K562 (cell line): ENCODE measurements around the gene NTSR1. TPM values are rescaled to one million over a fixed set of nuclear protein-coding genes. Genes with fewer than 3 reads are reported as not detected.

ENCODE experiments used
- CUX1 ChIP-seq: fragments of 200-800 bp; sonication (Bioruptor generic); IDR thresholded peaks from 2 replicates; pipeline ENCODE4 v1.6.1; 2016; ENCODE audit warnings: missing genetic modification characterization, missing compliant biosample characterization
- MGA ChIP-seq: fragments of 450-650 bp; IDR thresholded peaks from 2 replicates; pipeline ENCODE4 v1.6.1; 2016; ENCODE audit warnings: mild to moderate bottlenecking, moderate library complexity
- NR4A1 ChIP-seq, 2 experiments: fragments of 250-450 bp in 1 of 2; fragments of 450-650 bp in 1 of 2; sonication (Bioruptor Pico) in 1 of 2; IDR thresholded peaks; 2 replicates each; pipeline versions ENCODE4 v1.4.0 to v1.6.1; 2016 to 2020; ENCODE audit warnings: mild to moderate bottlenecking in 2 of 2, missing compliant biosample characterization in 1 of 2, missing genetic modification characterization in 1 of 2, moderate library complexity in 1 of 2
- SP2 ChIP-seq: IDR thresholded peaks from 2 replicates; pipeline ENCODE4 v1.6.1; 2011; ENCODE audit warnings: mild to moderate bottlenecking, low read depth, low read length, moderate library complexity; ENCODE audit not compliant: poor library complexity, severe bottlenecking; ENCODE audit errors: extremely low read depth
- TCF7 ChIP-seq: sonication (generic); IDR thresholded peaks from 2 replicates; pipeline ENCODE4 v1.6.1; 2016; ENCODE audit warnings: antibody characterized with exemption, borderline replicate concordance
- UBTF ChIP-seq, 2 experiments: IDR thresholded peaks; 2 replicates each; pipeline ENCODE4 v1.6.1; 2012; ENCODE audit warnings: improper control_type of control experiment in 2 of 2, low read depth in 2 of 2, low read length in 2 of 2, borderline replicate concordance in 1 of 2
- ZNF311 ChIP-seq: fragments of 250-450 bp; sonication (Bioruptor Pico); IDR thresholded peaks from 2 replicates; pipeline ENCODE4 v1.4.0; 2020; ENCODE audit warnings: mild to moderate bottlenecking, moderate library complexity
- ZNF766 ChIP-seq: fragments of 200-800 bp; sonication (Bioruptor generic); conservative IDR thresholded peaks from 2 replicates; pipeline ENCODE4 v1.6.1; 2016; ENCODE audit warnings: missing genetic modification characterization, missing compliant biosample characterization
- polyA plus RNA-seq, 8 experiments: library from polyadenylated mRNA; depleted of rRNA in 4 of 8; stranded (reverse) in 5 of 8; unstranded in 3 of 8; fragments of >200 nt; fragmentation: Nextera tagmentation in 2 of 8; fragmentation: Illumina TruSeq in 1 of 8; extraction: Ambion mirVana in 2 of 8; extraction: Trizol in 1 of 8; gene quantifications; 2 replicates each; pipeline versions ENCODE4 v1.2.1 to v1.2.3, GENCODE V29; 2011 to 2014; ENCODE audit warnings: inconsistent platforms in 1 of 8, missing spikeins in 1 of 8
- total RNA-seq, 7 experiments: library from RNA; depleted of rRNA in 6 of 7; stranded (reverse); fragments of >200 nt in 6 of 7; fragmentation: Illumina TruSeq in 2 of 7; extraction: Trizol in 2 of 7; gene quantifications; 2 replicates each; pipeline versions ENCODE4 v1.2.1 to v1.2.3, GENCODE V29; 2011 to 2021; ENCODE audit warnings: low replicate concordance in 1 of 7

NTSR1 gene
- total and polyA plus RNA-seq, 9 of the 15 experiments (the other 6 are each of a cell fraction or from before 2014, with no cell fraction given): 0.04 to 0.40 (median 0.13) TPM; not detected in 3

GRCh38 chr20:62793757-62794006 is 85.0 kb downstream of the NTSR1 start (continued):
- TF ChIP-seq MGA (peak; percentile 53), SP2 (no peak), NR4A1 (CRISPR knock-in tag; IDR thresholded peaks at IDR 0.05) (no peak), NR4A1 (tag; IDR thresholded peaks at IDR 0.05) (no peak), CUX1 (CRISPR knock-in tag) (no peak), TCF7 (no peak), ZNF766 (CRISPR knock-in tag) (no peak), UBTF (IDR thresholded peaks at IDR 0.05; ENCODE audit: borderline replicate concordance in 1 of 2, low read depth in 2 of 2, low read length in 2 of 2) (no peak), ZNF311 (CRISPR knock-in tag) (0 out of 2 replicates have a peak, but pooled peaks have one; percentile 29)
